Adrenal gland (tissue), 5 donors: ENCODE measurements around the gene COL25A1.

Experiments
- POLR2A ChIP-seq, 2 donors: fragments of 450-650 bp; IDR thresholded peaks; one replicate each; pipeline ENCODE4 v1.6.1; 2017; ENCODE audit warnings: antibody characterized with exemption in 2 of 2, mild to moderate bottlenecking in 2 of 2, moderate library complexity in 1 of 2
- TF ChIP-seq, protein P1 (sequence below), 6 experiments: fragments of 450-650 bp in 4 of 6; fragments of 200-600 bp in 2 of 6; sonication (generic) in 1 of 6; IDR thresholded peaks; 1 replicate in 5 of 6; 2 replicates in 1 of 6; pipeline versions ENCODE4 v1.5.1 to v1.8.0; 2016 to 2021; ENCODE audit warnings: antibody characterized with exemption in 6 of 6, mild to moderate bottlenecking in 2 of 6, moderate library complexity in 1 of 6
- donor health status: DM: no; HTN: no; CAD: no.

DNA sequence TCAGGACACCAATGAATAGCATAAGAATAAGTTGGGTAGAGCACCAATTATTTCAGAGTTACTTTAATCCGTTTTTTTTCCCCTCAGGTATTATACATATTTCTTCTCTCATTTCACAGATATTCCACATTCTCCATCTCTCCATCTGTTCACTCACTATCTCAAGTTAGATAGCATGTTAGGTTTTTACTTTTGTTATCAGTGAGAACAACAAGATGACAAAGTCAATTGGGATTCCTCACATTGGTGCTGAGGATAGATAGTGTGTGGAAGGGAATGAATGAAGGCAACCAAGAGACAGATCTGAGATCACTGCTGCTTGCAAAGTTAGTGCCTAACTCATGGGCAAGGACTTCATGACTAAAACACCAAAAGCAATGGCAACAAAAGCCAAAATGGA lies 427.7 kb downstream of the COL25A1 start:
- TF ChIP-seq, protein P1, sequence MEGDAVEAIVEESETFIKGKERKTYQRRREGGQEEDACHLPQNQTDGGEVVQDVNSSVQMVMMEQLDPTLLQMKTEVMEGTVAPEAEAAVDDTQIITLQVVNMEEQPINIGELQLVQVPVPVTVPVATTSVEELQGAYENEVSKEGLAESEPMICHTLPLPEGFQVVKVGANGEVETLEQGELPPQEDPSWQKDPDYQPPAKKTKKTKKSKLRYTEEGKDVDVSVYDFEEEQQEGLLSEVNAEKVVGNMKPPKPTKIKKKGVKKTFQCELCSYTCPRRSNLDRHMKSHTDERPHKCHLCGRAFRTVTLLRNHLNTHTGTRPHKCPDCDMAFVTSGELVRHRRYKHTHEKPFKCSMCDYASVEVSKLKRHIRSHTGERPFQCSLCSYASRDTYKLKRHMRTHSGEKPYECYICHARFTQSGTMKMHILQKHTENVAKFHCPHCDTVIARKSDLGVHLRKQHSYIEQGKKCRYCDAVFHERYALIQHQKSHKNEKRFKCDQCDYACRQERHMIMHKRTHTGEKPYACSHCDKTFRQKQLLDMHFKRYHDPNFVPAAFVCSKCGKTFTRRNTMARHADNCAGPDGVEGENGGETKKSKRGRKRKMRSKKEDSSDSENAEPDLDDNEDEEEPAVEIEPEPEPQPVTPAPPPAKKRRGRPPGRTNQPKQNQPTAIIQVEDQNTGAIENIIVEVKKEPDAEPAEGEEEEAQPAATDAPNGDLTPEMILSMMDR (IDR thresholded peaks at IDR 0.05), result no peak
- no peak for TF ChIP-seq POLR2A (IDR thresholded peaks at IDR 0.05)
